ENCODE results near the gene DECR2. TPM values are rescaled to one million over a fixed set of nuclear protein-coding genes. Genes with fewer than 3 reads are reported as not detected.
A peak's percentile ranks its signal among the peaks of the same experiment; 100 is the strongest.

The DECR2 gene
- total and polyA plus RNA-seq, 9 of the 15 experiments (the other 6 are each of a cell fraction or from before 2014, with no cell fraction given) = 1.0 to 31.9 (median 10.3) TPM

GRCh38 chr16:363766-364490, 37.8 kb upstream of the DECR2 start (continued):
- TF ChIP-seq BCLAF1 (IDR thresholded peaks at IDR 0.05; ENCODE audit: borderline replicate concordance in 1 of 2, control insufficient read depth in 1 of 2, low read depth in 2 of 2, low read length in 1 of 2) (no peak), REST (IDR thresholded peaks at IDR 0.05; ENCODE audit: borderline replicate concordance) (peak; percentile 16; the same call in 1 of the 2 replicates), REST (CRISPR knock-in tag; IDR thresholded peaks at IDR 0.05; ENCODE audit: low read depth) (no peak), RFX1 (IDR thresholded peaks at IDR 0.05) (peak; percentile 89)

All from K562 (cell line).